HG03095 (cell line): ENCODE data around the gene BICDL1.
"Not testable (repeated sequence)": the region's sequence is repeated elsewhere in the genome, so short reads cannot be mapped to it uniquely, and the experiment has no call there.

Experiments used
- ATAC-seq: cut with Tn5 transposase; IDR thresholded peaks from one replicate; pipeline ENCODE4 v1.9.1; 2021; ENCODE audit warnings: moderate library complexity; ENCODE audit not compliant: unreplicated experiment

Gene BICDL1

GRCh38 chr12:120000556-120000955, 11.5 kb downstream of the BICDL1 start:
- no peak for ATAC-seq

GRCh38 chr12:120006258-120006975, 17.4 kb downstream of the BICDL1 start:
- no peak for ATAC-seq

GRCh38 chr12:120007272-120007671, 18.2 kb downstream of the BICDL1 start:
- no peak for ATAC-seq

- no peak for ATAC-seq
Observed at GRCh38 chr12:120010661-120011230, 21.7 kb downstream of the BICDL1 start.

GRCh38 chr12:120012067-120012621, 23.1 kb downstream of the BICDL1 start:
- peak; percentile 79 for ATAC-seq

GRCh38 chr12:120013659-120014380, 24.8 kb downstream of the BICDL1 start:
- peak; percentile 52 for ATAC-seq

GRCh38 chr12:120014381-120014735, 25.3 kb downstream of the BICDL1 start:
- ATAC-seq = not testable (repeated sequence)

GRCh38 chr12:120015313-120015712, 26.3 kb downstream of the BICDL1 start:
- ATAC-seq = no peak

GRCh38 chr12:120016199-120016598, 27.2 kb downstream of the BICDL1 start:
- not testable (repeated sequence) for ATAC-seq

GRCh38 chr12:120019197-120019596, 30.2 kb downstream of the BICDL1 start:
- no peak for ATAC-seq

GRCh38 chr12:120019938-120020337, 30.9 kb downstream of the BICDL1 start:
- no peak for ATAC-seq

- no peak for ATAC-seq
Observed at GRCh38 chr12:120024193-120024592, 35.2 kb downstream of the BICDL1 start.

- ATAC-seq = no peak
Observed at GRCh38 chr12:120025640-120026039, 36.6 kb downstream of the BICDL1 start.

GRCh38 chr12:120032242-120032641, 43.2 kb downstream of the BICDL1 start:
- ATAC-seq = no peak

GRCh38 chr12:120037851-120038250, 48.8 kb downstream of the BICDL1 start:
- ATAC-seq = no peak

GRCh38 chr12:120039711-120040110, 50.7 kb downstream of the BICDL1 start:
- ATAC-seq = no peak

GRCh38 chr12:120041386-120042231, 52.6 kb downstream of the BICDL1 start:
- ATAC-seq = no peak

GRCh38 chr12:120045367-120045766, 56.3 kb downstream of the BICDL1 start:
- not testable (repeated sequence) for ATAC-seq

GRCh38 chr12:120047072-120047471, 58.0 kb downstream of the BICDL1 start:
- ATAC-seq = no peak

- no peak for ATAC-seq
Observed at GRCh38 chr12:120048263-120048662, 59.2 kb downstream of the BICDL1 start.

GRCh38 chr12:120049426-120049825, 60.4 kb downstream of the BICDL1 start:
- no peak for ATAC-seq
